ENCODE results near the gene CFAP74. TPM values are rescaled to one million over a fixed set of nuclear protein-coding genes. Genes with fewer than 3 reads are reported as not detected.

CFAP74 gene
- total and polyA plus RNA-seq, 2 of the 4 experiments (the other 2 are of a cell fraction): not detected

- no peak for TF ChIP-seq RCOR1 (IDR thresholded peaks at IDR 0.05; ENCODE audit: insufficient replicate concordance, low read length)
- TF ChIP-seq POLR2A (IDR thresholded peaks at IDR 0.05; ENCODE audit: low read depth, low read length): no peak
- TF ChIP-seq CTCF (conservative IDR thresholded peaks at IDR 0.05; ENCODE audit: low read depth, low read length): no peak
- TF ChIP-seq CHD1 (IDR thresholded peaks at IDR 0.05; ENCODE audit: low read depth, low read length): no peak
- TF ChIP-seq RAD21 (IDR thresholded peaks at IDR 0.05; ENCODE audit: low read length): no peak
- TF ChIP-seq RFX5 (IDR thresholded peaks at IDR 0.05; ENCODE audit: low read depth, low read length): no peak
- TF ChIP-seq MAFK (IDR thresholded peaks at IDR 0.05; ENCODE audit: low read depth, low read length): no peak
- no peak overlapping the region for H3K4me2 ChIP-seq (ENCODE audit: low read depth, low read length)
- no TSS peak for BruUV-seq (replicated peaks)
- no peaks in the 10 kb centered on the region for H3K4me1 ChIP-seq (ENCODE audit: control insufficient read depth, insufficient read depth, low read length)
- H2BK120ac ChIP-seq (ENCODE audit: low read depth, low read length): no peak overlapping the region
- no peak overlapping the region for H2AK5ac ChIP-seq (ENCODE audit: low read depth, low read length)
- dilution Hi-C loops (cut with HindIII; ENCODE audit: low sequenced_read_pairs, unreplicated experiment): no loop called here
- no peak overlapping the region for H3K23ac ChIP-seq (ENCODE audit: low read depth, low read length)
- H2BK20ac ChIP-seq (ENCODE audit: low read depth, low read length): no peak overlapping the region
- WGBS, 2 experiments (ENCODE audit: extremely low coverage in 2 of 2, insufficient read length in 1 of 2): 87% methylated on average over 44 of the region's 46 CpGs; no CpG with 5 or more reads in 1 of the 2 experiments
- in situ Hi-C loops (cut with MboI; ENCODE audit: low sequenced_read_pairs): no loop called here
- no peaks in the 10 kb centered on the region for H3K79me1 ChIP-seq (ENCODE audit: low read depth in 1 of 2, low read length in 2 of 2)
- H3K36me3 ChIP-seq (ENCODE audit: control insufficient read depth, insufficient read depth, low read length): no peaks in the 10 kb centered on the region
- H2BK15ac ChIP-seq (ENCODE audit: low read depth, low read length): no peak overlapping the region
- H2AFZ ChIP-seq (replicated peaks; ENCODE audit: low read length, poor library complexity): no peak overlapping the region
- H4K91ac ChIP-seq (ENCODE audit: insufficient read depth, low read depth, low read length): no peak overlapping the region
- H3K9me1 ChIP-seq (ENCODE audit: insufficient read depth, low read length): no peaks in the 10 kb centered on the region
- no peak overlapping the region for H4K8ac ChIP-seq (ENCODE audit: low read depth in 2 of 2, low read length in 2 of 2)
- no peak overlapping the region for H3K4me3 ChIP-seq (ENCODE audit: insufficient read depth, low read depth, low read length)
- H2AK9ac ChIP-seq (replicated peaks; ENCODE audit: low read depth, low read length, poor library complexity): no peak overlapping the region
- no peaks in the 10 kb centered on the region for H4K20me1 ChIP-seq (ENCODE audit: insufficient read depth, low read length)
- no peak overlapping the region for H3K56ac ChIP-seq (ENCODE audit: extremely low read depth, insufficient read depth, low read length)
- no peak overlapping the region for H3K27ac ChIP-seq (ENCODE audit: insufficient read depth, low read length)
- no peaks in the 10 kb centered on the region for H3K9me3 ChIP-seq (ENCODE audit: control insufficient read depth, insufficient read depth, low read length)
- no peak overlapping the region for H2BK5ac ChIP-seq (ENCODE audit: low read depth, low read length, poor library complexity, severe bottlenecking)
- ChIA-PET CTCF (no interaction called here), POLR2A (ENCODE audit: unreplicated experiment) (no interaction called here)
- no peak overlapping the region for H4K5ac ChIP-seq (ENCODE audit: low read depth, low read length)
- H3K27me3 ChIP-seq (ENCODE audit: control insufficient read depth, insufficient read depth, low read length): peaks cover 54% of the 10 kb centered on the region
- H3K14ac ChIP-seq (replicated peaks; ENCODE audit: low read depth, low read length): no peak overlapping the region
- intact Hi-C loops (cut with micrococcal nuclease): no loop called here
- no peak for ATAC-seq (ENCODE audit: low read depth)
- no peak overlapping the region for H3K9ac ChIP-seq (ENCODE audit: low read depth, low read length)
- no peak overlapping the region for H3K4ac ChIP-seq (ENCODE audit: low read depth, low read length)
- no peak for DNase-seq
- H3K18ac ChIP-seq (ENCODE audit: low read depth, low read length): no peak overlapping the region
Measured at GRCh38 chr1:2027961-2028583, 24.5 kb upstream of the CFAP74 start.
